Limb (tissue), 2 donors: Measurements from ENCODE around the gene KCNJ2.

Experiments
- DNase-seq, 2 donors: peaks; one replicate each; pipeline ENCODE4 v3.0.0-alpha.2; 2016; ENCODE audit errors: extremely low spot score in 2 of 2

Gene KCNJ2

GRCh38 chr17:70202840-70203239 lies 33.5 kb downstream of the KCNJ2 start:
- no peak for DNase-seq

GRCh38 chr17:70204431-70204830 lies 35.1 kb downstream of the KCNJ2 start:
- DNase-seq = no peak

- DNase-seq = no peak
Observed at GRCh38 chr17:70205401-70205800, 36.1 kb downstream of the KCNJ2 start.

DNA sequence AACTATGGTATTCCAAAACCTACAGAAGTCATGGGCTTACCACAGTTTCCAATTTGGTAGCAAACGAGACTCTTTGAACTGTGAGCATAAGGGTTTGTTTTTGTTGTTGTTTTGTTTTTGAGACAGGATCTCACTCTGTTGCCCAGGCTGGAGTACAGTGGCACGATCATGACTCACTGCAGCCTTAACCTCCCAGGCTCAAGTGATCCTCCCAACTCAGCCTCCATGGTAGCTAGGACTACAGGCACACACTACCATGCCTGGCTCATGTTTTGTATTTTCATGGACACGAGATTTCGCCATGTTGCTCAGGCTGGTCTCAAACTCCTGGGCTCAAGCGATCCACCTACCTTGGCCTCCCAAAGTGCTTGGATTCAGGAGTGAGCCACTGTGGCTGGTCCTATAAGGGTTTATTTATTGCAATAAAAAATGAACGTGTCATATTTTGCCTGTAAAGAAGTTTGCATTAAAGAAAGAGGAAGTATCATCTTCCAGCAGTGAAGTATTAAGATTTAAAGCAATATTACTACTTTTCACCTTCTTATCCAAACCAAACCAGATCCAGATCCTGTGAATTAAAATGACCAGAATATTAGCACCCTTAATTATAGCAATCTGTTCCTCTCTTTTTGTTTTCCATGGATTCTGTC lies 37.2 kb downstream of the KCNJ2 start:
- DNase-seq = no peak

DNA sequence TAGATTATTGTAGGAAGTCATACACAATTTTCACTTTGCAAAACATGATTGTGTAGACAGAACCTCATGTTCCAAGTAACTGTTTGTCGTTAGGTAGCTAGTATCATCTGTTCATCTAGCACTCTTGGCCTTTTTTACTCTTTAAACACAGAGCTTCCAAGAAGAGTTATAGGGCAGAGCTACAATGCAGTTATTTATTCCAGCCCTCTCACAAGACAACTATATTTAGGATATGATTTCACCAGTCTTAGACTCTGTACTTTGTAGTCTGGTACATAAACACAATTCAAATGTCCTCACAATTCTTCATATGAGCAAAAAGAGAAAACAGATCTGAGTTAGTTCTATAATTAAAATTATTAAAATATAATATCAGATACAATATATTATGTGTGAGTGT lies 37.9 kb downstream of the KCNJ2 start:
- DNase-seq = no peak

DNA sequence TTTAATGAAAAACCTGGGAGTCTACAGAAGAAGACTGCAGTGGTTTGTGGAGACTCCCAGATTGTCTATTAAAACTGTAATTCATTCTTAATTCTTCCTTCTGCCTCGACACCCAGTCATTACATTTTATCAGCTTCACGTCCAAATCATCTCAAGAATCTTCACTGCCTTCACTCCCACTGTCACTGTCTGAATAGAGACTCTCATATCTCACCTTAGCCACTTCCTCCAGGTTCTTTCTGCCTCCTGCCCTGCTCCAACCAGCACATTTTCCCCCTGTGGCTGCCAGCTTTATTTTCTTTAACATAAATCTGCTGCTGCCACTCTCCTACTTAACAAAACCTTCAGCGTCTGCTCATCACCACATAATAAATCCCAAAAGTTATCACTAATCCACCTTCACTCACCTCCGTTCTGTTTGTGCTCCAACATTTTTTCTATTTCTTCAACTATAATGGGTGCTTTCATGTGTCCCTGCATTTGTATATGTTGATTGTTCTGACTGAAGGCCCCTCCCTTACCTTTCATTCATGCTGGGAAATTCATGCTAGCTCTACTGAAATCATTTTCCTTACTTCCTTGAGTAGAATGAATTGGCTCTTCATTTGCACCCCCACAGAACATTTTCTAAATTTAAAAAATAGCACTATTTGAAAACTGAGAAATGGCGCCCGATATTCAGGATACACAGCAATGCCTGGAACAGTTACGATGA lies 38.9 kb downstream of the KCNJ2 start:
- no peak for DNase-seq

GRCh38 chr17:70208825-70209555 lies 39.7 kb downstream of the KCNJ2 start:
- no peak for DNase-seq

GRCh38 chr17:70215656-70216055 lies 46.3 kb downstream of the KCNJ2 start:
- DNase-seq = no peak

GRCh38 chr17:70217571-70217970 lies 48.2 kb downstream of the KCNJ2 start:
- DNase-seq = no peak

GRCh38 chr17:70225276-70225675 lies 55.9 kb downstream of the KCNJ2 start:
- no peak for DNase-seq
